Measurements from ENCODE around the gene CHIC2. TPM values are rescaled to one million over a fixed set of nuclear protein-coding genes. Genes with fewer than 3 reads are reported as not detected.

The CHIC2 gene
- total RNA-seq, 1 experiment from 2014 or later: 8.2 TPM

- Mint-ChIP-seq H3K36me3 (ENCODE audit: insufficient read depth in 1 of 3, low read depth in 3 of 3) (no peaks in the 10 kb centered on the region), H3K27ac (no peak overlapping the region), H3K9me3 (no peaks in the 10 kb centered on the region), H3K27me3 (ENCODE audit: low read depth) (peaks cover 26% of the 10 kb centered on the region), H3K4me1 (peaks cover 20 to 40% of the 10 kb centered on the region in 2 experiments), H3K4me3 (no peak overlapping the region)
- no peak overlapping the region for H3K14ac ChIP-seq (ENCODE audit: insufficient read depth, low read length)
- H3K79me1 ChIP-seq (ENCODE audit: insufficient read depth, low read depth, low read length, poor library complexity, severe bottlenecking): no peaks in the 10 kb centered on the region
- H2BK12ac ChIP-seq (ENCODE audit: insufficient read length, low read depth, low read length): no peak overlapping the region
- no peaks in the 10 kb centered on the region; the same call in 1 of the 2 replicates for H3K4me1 ChIP-seq (ENCODE audit: insufficient read depth, low read length)
- H3K9ac ChIP-seq (ENCODE audit: extremely low read depth, insufficient read length, low read length): no peak overlapping the region
- DNase-seq: no peak
- no peak overlapping the region for H3K27ac ChIP-seq (ENCODE audit: insufficient read length, low read depth, low read length)
- no CpG with 5 or more reads among the region's 4 CpGs for WGBS (ENCODE audit: extremely low coverage, insufficient read length, low lambda C conversion rate)
- H3K23me2 ChIP-seq (ENCODE audit: insufficient read length, low read depth, low read length, poor library complexity, severe bottlenecking): no peaks in the 10 kb centered on the region
- no peaks in the 10 kb centered on the region for H3K9me3 ChIP-seq (ENCODE audit: control insufficient read depth, low read depth, low read length)
- no peak overlapping the region for H2BK15ac ChIP-seq (ENCODE audit: low read depth, low read length)
- no peak overlapping the region for H4K5ac ChIP-seq (ENCODE audit: insufficient read length, low read depth, low read length)
- no peaks in the 10 kb centered on the region for H3K79me2 ChIP-seq (ENCODE audit: insufficient read depth, low read length)
- H3K27me3 ChIP-seq (ENCODE audit: insufficient read depth, low read length): no peaks in the 10 kb centered on the region
- H3K18ac ChIP-seq (ENCODE audit: insufficient read length, low read depth, low read length): no peak overlapping the region
- H2AFZ ChIP-seq (ENCODE audit: low read length): no peak overlapping the region
- H4K20me1 ChIP-seq (ENCODE audit: control insufficient read depth, insufficient read depth, insufficient read length): no peaks in the 10 kb centered on the region
- H3K4ac ChIP-seq (ENCODE audit: low read depth, low read length): no peak overlapping the region
- H2BK20ac ChIP-seq (ENCODE audit: low read depth, low read length, poor library complexity, severe bottlenecking): no peak overlapping the region
- no peak overlapping the region for H2BK120ac ChIP-seq (ENCODE audit: low read depth, low read length, poor library complexity, severe bottlenecking)
- TF ChIP-seq, protein P1, sequence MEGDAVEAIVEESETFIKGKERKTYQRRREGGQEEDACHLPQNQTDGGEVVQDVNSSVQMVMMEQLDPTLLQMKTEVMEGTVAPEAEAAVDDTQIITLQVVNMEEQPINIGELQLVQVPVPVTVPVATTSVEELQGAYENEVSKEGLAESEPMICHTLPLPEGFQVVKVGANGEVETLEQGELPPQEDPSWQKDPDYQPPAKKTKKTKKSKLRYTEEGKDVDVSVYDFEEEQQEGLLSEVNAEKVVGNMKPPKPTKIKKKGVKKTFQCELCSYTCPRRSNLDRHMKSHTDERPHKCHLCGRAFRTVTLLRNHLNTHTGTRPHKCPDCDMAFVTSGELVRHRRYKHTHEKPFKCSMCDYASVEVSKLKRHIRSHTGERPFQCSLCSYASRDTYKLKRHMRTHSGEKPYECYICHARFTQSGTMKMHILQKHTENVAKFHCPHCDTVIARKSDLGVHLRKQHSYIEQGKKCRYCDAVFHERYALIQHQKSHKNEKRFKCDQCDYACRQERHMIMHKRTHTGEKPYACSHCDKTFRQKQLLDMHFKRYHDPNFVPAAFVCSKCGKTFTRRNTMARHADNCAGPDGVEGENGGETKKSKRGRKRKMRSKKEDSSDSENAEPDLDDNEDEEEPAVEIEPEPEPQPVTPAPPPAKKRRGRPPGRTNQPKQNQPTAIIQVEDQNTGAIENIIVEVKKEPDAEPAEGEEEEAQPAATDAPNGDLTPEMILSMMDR (conservative IDR thresholded peaks at IDR 0.05): no peak
- no peak overlapping the region for H2AK5ac ChIP-seq (ENCODE audit: insufficient read length, low read length)
- no peak overlapping the region for H3K23ac ChIP-seq (ENCODE audit: insufficient read length, low read depth, low read length)
- H4K8ac ChIP-seq (replicated peaks; ENCODE audit: insufficient read length, low read depth, low read length): no peak overlapping the region
- no peak overlapping the region for H4K91ac ChIP-seq (ENCODE audit: insufficient read length, low read depth, low read length)
- no peak overlapping the region for H2BK5ac ChIP-seq (ENCODE audit: insufficient read length, low read length)
- H3K56ac ChIP-seq (ENCODE audit: insufficient read length, low read depth, low read length): no peak overlapping the region
- H3T11ph ChIP-seq (ENCODE audit: low read length): no peak overlapping the region
- H3K4me2 ChIP-seq (ENCODE audit: insufficient read depth, insufficient read length, low read length): no peak overlapping the region
Measured at GRCh38 chr4:53962516-53963225, 101.7 kb downstream of the CHIC2 start.
